ENCODE measurements around the gene DCBLD1. TPM values are rescaled to one million over a fixed set of nuclear protein-coding genes. Genes with fewer than 3 reads are reported as not detected.

Gene DCBLD1
- total and polyA plus RNA-seq, 2 donors (not counting 3 experiments of a cell fraction or from before 2014, with no cell fraction given): 30.2 to 44.3 TPM

DNA sequence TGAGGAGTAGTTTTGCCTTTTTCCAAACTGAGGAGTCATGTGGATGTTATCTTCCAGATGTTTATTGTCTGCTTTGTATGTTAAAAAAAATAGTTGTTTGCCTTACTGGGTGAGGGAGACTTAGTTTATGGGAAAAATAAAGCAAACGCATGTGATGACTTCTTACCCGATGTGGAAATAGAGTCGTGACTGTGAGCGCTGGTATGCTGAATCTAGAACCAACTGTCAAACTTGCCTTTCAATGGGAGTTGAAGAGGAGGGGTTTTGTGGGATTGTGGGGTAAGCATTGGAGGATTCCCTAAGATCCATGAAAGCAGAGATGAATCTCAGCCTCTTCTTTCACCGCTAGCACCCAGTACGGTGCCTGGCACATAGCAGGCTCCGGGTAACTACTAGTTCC lies 5.3 kb downstream of the DCBLD1 start:
- Histone ChIP-seq H3K27me3 (ENCODE audit: control insufficient read depth in 2 of 2, insufficient read depth in 2 of 2, low read length in 2 of 2) (no peaks in the 10 kb centered on the region), H4K20me1 (replicated peaks; ENCODE audit: control insufficient read depth, extremely low read depth, insufficient read depth, low read length) (no peaks in the 10 kb centered on the region), H3K4me1 (ENCODE audit: control insufficient read depth, extremely low read depth, insufficient read depth, low read length) (peaks cover 49% of the 10 kb centered on the region), H3K27ac (ENCODE audit: insufficient read depth, low read depth, low read length) (no peak overlapping the region), H3K36me3 (ENCODE audit: control insufficient read depth in 2 of 2, extremely low read depth in 1 of 2, insufficient read depth in 2 of 2, low read length in 2 of 2) (peaks cover 0 to 3% of the 10 kb centered on the region in 2 experiments), H2AFZ (ENCODE audit: low read depth, low read length) (no peak overlapping the region), H3K4me3 (replicated peaks in 1 of 3; ENCODE audit: insufficient read depth in 1 of 3, low read depth in 1 of 3, low read length in 3 of 3) (no peak overlapping the region), H3K79me2 (ENCODE audit: control insufficient read depth, insufficient read depth, low read length) (peaks cover 88% of the 10 kb centered on the region), H3K9ac (replicated peaks; ENCODE audit: extremely low read depth, insufficient read depth, low read length) (no peak overlapping the region), H3K9me3 (replicated peaks; ENCODE audit: control insufficient read depth, insufficient read depth, low read length) (no peaks in the 10 kb centered on the region), H3K9me1 (replicated peaks; ENCODE audit: control insufficient read depth, extremely low read depth, insufficient read depth, low read length) (no peaks in the 10 kb centered on the region), H3K4me2 (ENCODE audit: insufficient read depth, low read length) (no peak overlapping the region)
- intact Hi-C loops (cut with micrococcal nuclease) (no loop called here), dilution Hi-C loops (cut with MboI; ENCODE audit: extremely low pct_ligation_motif_present, low sequenced_read_pairs) (no loop called here)
- CTCF ChIA-PET: no interaction called here
- BruUV-seq (replicated peaks): no TSS peak
- POLR2A ChIA-PET: no interaction called here
- DNase-seq (ENCODE audit: low read depth, low spot score) (no peak), FAIRE-seq (no peak)
- TF ChIP-seq, protein P1, sequence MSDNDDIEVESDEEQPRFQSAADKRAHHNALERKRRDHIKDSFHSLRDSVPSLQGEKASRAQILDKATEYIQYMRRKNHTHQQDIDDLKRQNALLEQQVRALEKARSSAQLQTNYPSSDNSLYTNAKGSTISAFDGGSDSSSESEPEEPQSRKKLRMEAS (IDR thresholded peaks at IDR 0.05; ENCODE audit: insufficient read depth, insufficient read length): no peak
- TF ChIP-seq FOS (IDR thresholded peaks at IDR 0.05; ENCODE audit: borderline replicate concordance, insufficient read depth, low read length) (no peak), EZH2 (IDR thresholded peaks at IDR 0.05; ENCODE audit: borderline replicate concordance, low read depth, low read length, severe bottlenecking) (no peak), GATA2 (IDR thresholded peaks at IDR 0.05; ENCODE audit: insufficient read depth, insufficient read length, low read depth, low read length) (no peak), POLR2A (IDR thresholded peaks at IDR 0.05; ENCODE audit: low read depth, low read length) (no peak), MYC (IDR thresholded peaks at IDR 0.05; ENCODE audit: low read depth, low read length) (no peak), JUN (IDR thresholded peaks at IDR 0.05; ENCODE audit: borderline replicate concordance, insufficient read depth, insufficient read length, low read depth) (no peak), POLR2AphosphoS5 (IDR thresholded peaks at IDR 0.05; ENCODE audit: insufficient read depth, low read depth, low read length) (no peak)
- TF ChIP-seq, protein P2, sequence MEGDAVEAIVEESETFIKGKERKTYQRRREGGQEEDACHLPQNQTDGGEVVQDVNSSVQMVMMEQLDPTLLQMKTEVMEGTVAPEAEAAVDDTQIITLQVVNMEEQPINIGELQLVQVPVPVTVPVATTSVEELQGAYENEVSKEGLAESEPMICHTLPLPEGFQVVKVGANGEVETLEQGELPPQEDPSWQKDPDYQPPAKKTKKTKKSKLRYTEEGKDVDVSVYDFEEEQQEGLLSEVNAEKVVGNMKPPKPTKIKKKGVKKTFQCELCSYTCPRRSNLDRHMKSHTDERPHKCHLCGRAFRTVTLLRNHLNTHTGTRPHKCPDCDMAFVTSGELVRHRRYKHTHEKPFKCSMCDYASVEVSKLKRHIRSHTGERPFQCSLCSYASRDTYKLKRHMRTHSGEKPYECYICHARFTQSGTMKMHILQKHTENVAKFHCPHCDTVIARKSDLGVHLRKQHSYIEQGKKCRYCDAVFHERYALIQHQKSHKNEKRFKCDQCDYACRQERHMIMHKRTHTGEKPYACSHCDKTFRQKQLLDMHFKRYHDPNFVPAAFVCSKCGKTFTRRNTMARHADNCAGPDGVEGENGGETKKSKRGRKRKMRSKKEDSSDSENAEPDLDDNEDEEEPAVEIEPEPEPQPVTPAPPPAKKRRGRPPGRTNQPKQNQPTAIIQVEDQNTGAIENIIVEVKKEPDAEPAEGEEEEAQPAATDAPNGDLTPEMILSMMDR (IDR thresholded peaks at IDR 0.05; ENCODE audit: extremely low read depth in 1 of 2, insufficient read depth in 1 of 2, low read depth in 1 of 2, low read length in 2 of 2): no peak

All from endothelial cell of umbilical vein (primary cell).